ENCODE results near the gene CHRNA3. TPM values are rescaled to one million over a fixed set of nuclear protein-coding genes. Genes with fewer than 3 reads are reported as not detected.

The CHRNA3 gene
- total RNA-seq, 4 donors from 2014 or later, result 1.3 TPM; not detected in 2

DNA sequence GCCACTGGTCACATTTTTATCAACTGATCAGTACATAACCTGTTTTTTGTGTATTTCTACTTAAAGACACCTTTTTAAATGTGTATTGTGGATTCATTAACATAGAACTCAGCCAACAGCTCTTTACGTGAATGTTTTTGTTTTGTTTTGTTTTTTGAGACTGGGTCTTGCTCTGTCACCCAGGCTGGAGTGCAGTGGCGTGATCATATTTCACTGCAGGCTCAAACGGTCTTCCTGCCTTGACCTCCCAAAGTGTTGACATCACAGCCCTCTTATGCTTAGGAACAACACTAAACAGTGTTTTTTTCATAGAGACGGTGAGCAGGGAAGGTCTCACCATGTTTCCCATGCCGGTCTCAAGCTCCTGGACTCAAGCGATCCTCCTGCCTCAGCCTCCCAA lies 70.6 kb downstream of the CHRNA3 start:
- Histone ChIP-seq H3K4me3 (no peak overlapping the region), H3K27ac (no peak overlapping the region), H3K36me3 (no peaks in the 10 kb centered on the region), H3K9me3 (no peaks in the 10 kb centered on the region), H3K4me1 (no peaks in the 10 kb centered on the region), H3K27me3 (no peaks in the 10 kb centered on the region)
- TF ChIP-seq, protein P1, sequence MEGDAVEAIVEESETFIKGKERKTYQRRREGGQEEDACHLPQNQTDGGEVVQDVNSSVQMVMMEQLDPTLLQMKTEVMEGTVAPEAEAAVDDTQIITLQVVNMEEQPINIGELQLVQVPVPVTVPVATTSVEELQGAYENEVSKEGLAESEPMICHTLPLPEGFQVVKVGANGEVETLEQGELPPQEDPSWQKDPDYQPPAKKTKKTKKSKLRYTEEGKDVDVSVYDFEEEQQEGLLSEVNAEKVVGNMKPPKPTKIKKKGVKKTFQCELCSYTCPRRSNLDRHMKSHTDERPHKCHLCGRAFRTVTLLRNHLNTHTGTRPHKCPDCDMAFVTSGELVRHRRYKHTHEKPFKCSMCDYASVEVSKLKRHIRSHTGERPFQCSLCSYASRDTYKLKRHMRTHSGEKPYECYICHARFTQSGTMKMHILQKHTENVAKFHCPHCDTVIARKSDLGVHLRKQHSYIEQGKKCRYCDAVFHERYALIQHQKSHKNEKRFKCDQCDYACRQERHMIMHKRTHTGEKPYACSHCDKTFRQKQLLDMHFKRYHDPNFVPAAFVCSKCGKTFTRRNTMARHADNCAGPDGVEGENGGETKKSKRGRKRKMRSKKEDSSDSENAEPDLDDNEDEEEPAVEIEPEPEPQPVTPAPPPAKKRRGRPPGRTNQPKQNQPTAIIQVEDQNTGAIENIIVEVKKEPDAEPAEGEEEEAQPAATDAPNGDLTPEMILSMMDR (IDR thresholded peaks at IDR 0.05), result no peak
- TF ChIP-seq POLR2A (IDR thresholded peaks at IDR 0.05), result no peak
- intact Hi-C loops (cut with DNase I; ENCODE audit: low total_unique reads), result no loop called here
- no peak for DNase-seq

Small RNAs within 50 kb of the gene (small RNA-seq; reads per million reads assigned to genes)
- gene AC067863.2, result not detected

Other genes starting within 250 kb of the CHRNA3 start
- 10 to 100 TPM; 15.1 to 81.7 (median 51.4) TPM for gene IREB2, start 182.8 kb downstream of the CHRNA3 start, total RNA-seq
- 10 to 100 TPM in 3 of 4 donors, 1 to 10 TPM in 1; 8.6 to 28.5 (median 12.6) TPM for gene HYKK, start 113.4 kb downstream of the CHRNA3 start, total RNA-seq
- gene PSMA4, start 80.6 kb downstream of the CHRNA3 start, total RNA-seq, result 100 to 1,000 TPM; 119 to 291 (median 203) TPM
- gene CHRNA5, start 55.5 kb downstream of the CHRNA3 start, total RNA-seq, result 1 to 10 TPM in 3 of 4 donors, not detected in 1; 2.0 to 4.2 (median 3.8) TPM
- gene CHRNB4, start 20.2 kb upstream of the CHRNA3 start, total RNA-seq, result under 1 TPM in 2 of 4 donors, not detected in 2; 0.21 to 0.69 TPM
- 10 to 100 TPM in 2 of 4 donors, 1 to 10 TPM in 1, under 1 TPM in 1; 0.29 to 21.4 (median 7.5) TPM for gene ADAMTS7, start 190.5 kb upstream of the CHRNA3 start, total RNA-seq